Measurements from ENCODE around the gene GFI1B. TPM values are rescaled to one million over a fixed set of nuclear protein-coding genes. Genes with fewer than 3 reads are reported as not detected.
A peak's percentile ranks its signal among the peaks of the same experiment; 100 is the strongest.

Gene GFI1B
- total and polyA plus RNA-seq, 2 of the 13 experiments (the other 11 are each of a cell fraction or from before 2014, with no cell fraction given): 0.15 to 0.51 TPM

GRCh38 chr9:132994410-132995120, 16.1 kb downstream of the GFI1B start (continued):
- TF ChIP-seq XRCC5 (optimal IDR thresholded peaks at IDR 0.05; ENCODE audit: low read length) (peak; percentile 16), FOSL2 (CRISPR knock-in tag; IDR thresholded peaks at IDR 0.05) (peak; percentile 78)

- TF ChIP-seq AHR (CRISPR knock-in tag; IDR thresholded peaks at IDR 0.05) (no peak), ZNF292 (CRISPR knock-in tag; IDR thresholded peaks at IDR 0.05; ENCODE audit: borderline replicate concordance, low read depth) (no peak), ZBTB1 (CRISPR knock-in tag; IDR thresholded peaks at IDR 0.05; ENCODE audit: borderline replicate concordance) (no peak), HNRNPUL1 (IDR thresholded peaks at IDR 0.05; ENCODE audit: low read depth, low read length) (no peak), ZNF703 (CRISPR knock-in tag; IDR thresholded peaks at IDR 0.05; ENCODE audit: borderline replicate concordance) (no peak), ZNF839 (CRISPR knock-in tag; IDR thresholded peaks at IDR 0.05; ENCODE audit: borderline replicate concordance) (no peak), RELA (CRISPR knock-in tag; IDR thresholded peaks at IDR 0.05) (no peak), ATM (IDR thresholded peaks at IDR 0.05; ENCODE audit: borderline replicate concordance) (no peak), SALL2 (CRISPR knock-in tag; IDR thresholded peaks at IDR 0.05) (no peak), ZNF75D (CRISPR knock-in tag; IDR thresholded peaks at IDR 0.05; ENCODE audit: borderline replicate concordance) (no peak), ATF5 (CRISPR knock-in tag; IDR thresholded peaks at IDR 0.05; ENCODE audit: low read depth) (no peak), ZFP36L2 (CRISPR knock-in tag; IDR thresholded peaks at IDR 0.05) (no peak)
- in situ Hi-C loops (cut with HindIII; ENCODE audit: extremely low pct_ligation_motif_present, low pct_unique_long_range_greater_than_20kb) (no loop called here), intact Hi-C loops (cut with micrococcal nuclease; ENCODE audit: unreplicated experiment) (loop anchor here (10.0 kb wide), 1 partner anchor 1450 kb away; no protein-coding TSS in a partner anchor)
- FAIRE-seq: no peak
- Histone ChIP-seq H3K4me2 (ENCODE audit: low read depth, low read length) (peak overlapping the region; percentile 82), H3K4me1 (ENCODE audit: insufficient read depth, low read length) (peaks cover 78% of the 10 kb centered on the region), H3K4me3 (replicated peaks in 1 of 3; ENCODE audit: insufficient read depth in 1 of 3, low read depth in 2 of 3, low read length in 3 of 3) (peak overlapping the region in 1 of 3 experiments; percentile 51; a peak in 1 of 6 replicates), H3K27me3 (ENCODE audit: control insufficient read depth in 1 of 2, insufficient read depth in 2 of 2, low read length in 2 of 2) (peaks cover 7 to 40% of the 10 kb centered on the region in 2 experiments), H3K9me3 (ENCODE audit: low read length) (no peaks in the 10 kb centered on the region), H3K36me3 (replicated peaks in 1 of 2; ENCODE audit: control insufficient read depth in 1 of 2, insufficient read depth in 2 of 2, low read length in 2 of 2) (no peaks in the 10 kb centered on the region), H2AFZ (ENCODE audit: low read length) (no peak overlapping the region), H3K27ac (ENCODE audit: extremely low read length, insufficient read depth, low read length) (no peak overlapping the region), H4K20me1 (ENCODE audit: insufficient read depth, low read length) (no peaks in the 10 kb centered on the region; the same call in 1 of the 2 replicates), H3K9ac (ENCODE audit: insufficient read depth, low read depth, low read length) (no peak overlapping the region), H3K79me2 (ENCODE audit: insufficient read depth, low read length) (no peaks in the 10 kb centered on the region)
- ATAC-seq: no peak
- WGBS (ENCODE audit: low lambda C conversion rate): 27% methylated on average over 4 of the region's 6 CpGs
- no peak for DNase-seq (ENCODE audit: low spot score)
- POLR2A ChIA-PET: interaction anchor here (1.1 to 1.7 kb wide), 2 partner anchors 13 to 36 kb away, joined by 3 to 8 read pairs; partner anchors contain the start of gene GTF3C5
- CTCF ChIA-PET (ENCODE audit: low intra/inter-chr PET ratio, low total read pairs): no interaction called here
- BruUV-seq (replicated peaks): no TSS peak
These were observed 16.6 kb downstream of the GFI1B start for GRCh38 chr9:132995121-132995420.

Data from HepG2 (cell line).